NCI-H526 (cell line): ENCODE measurements around the gene ZNF488.

Source experiments
- DNase-seq, 2 experiments: peaks; one replicate each; lab custom pipeline; 2025; lab: John Stamatoyannopoulos, UW

ZNF488 gene

GRCh38 chr10:47366181-47366631 lies 17.9 kb downstream of the ZNF488 start:
- DNase-seq: no peak

GRCh38 chr10:47365431-47366180 lies 18.5 kb downstream of the ZNF488 start:
- DNase-seq: no peak

DNA sequence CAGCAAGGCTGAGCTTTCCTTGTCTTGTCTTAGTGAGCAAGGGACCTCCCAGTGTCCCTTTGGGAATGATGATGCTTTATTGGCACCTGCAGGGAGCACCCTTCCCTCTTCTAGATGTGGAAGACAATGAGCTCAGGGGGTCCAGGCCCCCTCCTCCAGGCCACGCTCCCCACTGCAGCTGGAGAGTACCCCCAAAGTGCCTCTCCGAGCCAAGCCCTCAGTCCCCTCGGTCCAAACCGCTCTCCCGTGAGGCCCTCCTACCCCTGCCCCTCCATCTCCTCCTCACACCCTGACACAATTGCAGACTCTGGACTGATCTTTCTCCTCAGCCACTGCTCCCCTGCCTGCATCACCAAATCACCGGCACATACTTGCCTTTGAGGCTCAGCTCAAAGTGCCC lies 19.2 kb downstream of the ZNF488 start:
- no peak for DNase-seq

GRCh38 chr10:47364366-47364765 lies 19.7 kb downstream of the ZNF488 start:
- peak; percentile 23 to 57 for DNase-seq

- no peak for DNase-seq
Measured at GRCh38 chr10:47363781-47364180, 20.3 kb downstream of the ZNF488 start.

GRCh38 chr10:47362199-47362598 lies 21.9 kb downstream of the ZNF488 start:
- DNase-seq: no peak

DNA sequence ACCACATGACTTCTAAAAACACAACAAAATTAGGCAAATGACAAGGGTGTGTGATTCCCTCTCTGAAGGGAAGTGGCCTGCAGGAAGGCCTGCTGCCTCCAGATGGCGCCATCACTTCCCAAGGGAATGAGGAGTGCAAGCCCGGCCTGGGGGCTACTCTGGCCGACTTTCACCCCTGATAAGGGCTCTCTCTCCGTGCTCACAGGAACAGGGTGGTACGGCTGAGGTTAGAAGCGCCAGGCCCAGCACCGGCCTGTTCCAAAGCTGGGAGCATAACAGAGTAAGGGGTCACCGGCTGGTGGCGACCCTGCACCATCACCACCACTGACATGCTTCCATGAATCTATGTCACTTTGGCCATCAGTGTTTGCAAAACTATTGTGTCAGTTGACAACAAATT lies 22.8 kb downstream of the ZNF488 start:
- peak in 1 of 2 experiments; percentile 44 for DNase-seq

GRCh38 chr10:47360419-47361040 lies 23.6 kb downstream of the ZNF488 start:
- no peak for DNase-seq

DNA sequence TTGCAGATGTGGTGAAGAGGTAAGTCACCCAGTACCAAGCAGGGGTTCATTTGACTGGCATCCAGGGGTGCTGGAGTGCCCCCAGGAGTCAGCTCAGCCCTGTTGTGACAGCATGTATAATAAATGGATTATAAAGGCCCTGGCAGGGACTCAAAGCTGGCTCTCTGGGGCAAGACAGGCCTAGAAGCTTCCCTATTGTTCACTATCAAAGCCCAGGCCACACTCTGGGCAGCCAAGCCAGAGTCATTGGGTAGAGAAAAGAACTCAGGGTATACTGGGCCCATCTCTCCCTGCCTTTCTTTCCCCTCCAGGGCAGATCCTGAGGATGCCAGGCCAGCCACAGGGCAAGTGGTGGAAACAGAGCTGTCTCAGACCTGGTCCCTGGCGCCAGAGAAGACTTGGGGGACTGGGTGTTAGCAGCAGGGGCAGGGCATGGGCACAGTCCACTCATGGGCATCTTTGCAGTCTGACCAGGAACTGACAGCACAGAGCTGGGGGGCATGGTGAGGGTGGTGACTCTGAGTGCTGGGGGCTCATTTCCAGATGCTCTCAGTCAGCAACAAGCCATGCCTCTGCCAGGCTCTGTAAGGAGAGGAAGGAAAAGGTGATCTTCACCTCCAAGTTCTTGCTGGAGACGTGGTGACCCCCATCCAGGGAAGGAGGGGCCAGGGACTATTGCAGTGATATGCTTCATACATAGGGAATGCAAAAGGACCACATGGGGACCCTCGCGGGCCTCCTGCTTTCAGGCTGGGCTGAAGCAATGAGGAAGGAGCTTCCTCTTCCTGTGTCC lies 24.3 kb downstream of the ZNF488 start:
- no peak for DNase-seq

DNA sequence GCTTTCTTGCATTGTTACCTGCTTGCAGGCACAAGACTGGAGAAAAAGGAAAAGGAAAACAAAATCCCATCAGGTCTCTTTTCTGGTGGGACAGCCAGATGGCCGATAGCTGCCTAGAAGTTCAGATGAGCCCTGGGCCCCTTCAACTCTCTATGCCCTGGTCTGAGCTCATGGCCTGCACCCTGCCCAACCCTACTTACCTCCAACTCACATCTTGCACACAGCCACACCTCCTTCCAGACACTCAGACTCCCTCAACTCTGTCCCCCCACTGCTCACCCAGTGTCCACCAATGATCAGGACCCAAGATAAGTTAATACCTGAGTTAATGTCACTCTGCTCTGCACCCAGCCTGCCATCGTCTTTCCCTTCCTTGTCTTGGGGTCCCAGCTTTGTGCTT lies 25.0 kb downstream of the ZNF488 start:
- no peak for DNase-seq

DNA sequence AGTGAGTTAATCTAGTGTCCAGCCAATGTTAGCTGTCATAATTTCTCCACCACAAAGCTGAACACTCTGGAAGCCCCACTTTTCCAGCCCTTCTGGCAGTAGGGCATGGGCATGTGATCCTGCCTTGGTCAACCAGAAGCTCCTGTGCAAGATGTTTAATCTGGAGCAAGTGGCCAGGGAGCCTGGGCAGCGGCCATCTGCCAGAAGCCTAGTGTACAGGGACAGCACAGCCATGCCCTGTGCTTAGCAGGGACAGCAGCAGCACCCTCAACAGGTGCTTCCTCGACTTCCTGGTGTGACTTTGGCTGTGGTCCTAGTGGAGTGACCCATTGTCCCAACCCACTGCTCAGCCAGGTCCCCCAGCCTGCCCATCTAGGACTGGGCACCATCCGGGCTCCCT lies 25.6 kb downstream of the ZNF488 start:
- no peak for DNase-seq

DNA sequence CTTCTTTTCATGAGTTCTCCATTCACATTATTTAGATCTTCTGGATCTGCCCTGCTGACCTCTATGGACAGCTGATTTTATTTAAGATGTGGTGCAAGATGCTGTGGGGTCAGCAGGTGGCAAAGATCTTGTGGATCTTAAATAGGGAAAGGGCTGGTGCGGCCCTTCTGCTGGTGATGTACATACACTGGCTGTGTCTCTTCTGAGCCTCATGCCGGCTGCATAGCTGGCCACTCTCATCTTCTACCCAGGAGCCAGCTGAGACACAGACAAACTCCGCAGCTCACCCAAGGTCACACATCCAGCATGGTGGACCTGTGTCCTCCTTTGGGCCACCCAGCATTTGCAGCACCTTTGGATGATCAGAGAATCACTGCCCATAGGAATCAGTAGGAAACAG lies 26.2 kb downstream of the ZNF488 start:
- DNase-seq: no peak

DNA sequence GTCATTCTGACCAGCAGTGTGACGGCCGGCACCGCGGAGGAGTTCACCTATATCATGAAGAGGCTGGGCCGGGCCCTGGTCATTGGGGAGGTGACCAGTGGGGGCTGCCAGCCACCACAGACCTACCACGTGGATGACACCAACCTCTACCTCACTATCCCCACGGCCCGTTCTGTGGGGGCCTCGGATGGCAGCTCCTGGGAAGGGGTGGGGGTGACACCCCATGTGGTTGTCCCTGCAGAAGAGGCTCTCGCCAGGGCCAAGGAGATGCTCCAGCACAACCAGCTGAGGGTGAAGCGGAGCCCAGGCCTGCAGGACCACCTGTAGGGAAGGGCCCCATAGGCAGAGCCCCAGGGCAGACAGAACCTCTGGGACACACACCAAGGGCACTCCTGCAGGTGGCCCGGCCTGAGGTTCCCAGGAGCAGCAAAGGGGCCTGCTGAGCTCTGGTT lies 26.9 kb downstream of the ZNF488 start:
- no peak for DNase-seq

DNA sequence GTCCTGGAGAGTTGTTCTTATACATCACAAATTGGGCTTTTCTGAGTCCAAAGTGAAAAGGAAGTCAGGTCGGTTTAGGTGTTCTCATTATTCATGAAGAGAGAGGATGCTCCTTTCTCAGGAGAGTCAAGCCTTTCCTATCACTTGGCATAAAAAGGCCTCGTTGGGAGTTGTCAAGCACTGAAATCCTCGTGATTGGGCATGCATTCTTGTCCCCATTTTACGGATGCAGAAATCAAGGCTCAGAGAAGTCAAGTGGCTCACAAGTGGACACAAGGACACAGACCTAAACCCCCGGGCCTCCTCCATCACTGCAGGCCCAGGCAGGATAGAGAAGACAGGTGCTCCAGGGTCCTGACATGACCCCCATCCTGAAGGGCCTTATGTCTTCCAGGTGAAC lies 27.4 kb downstream of the ZNF488 start:
- DNase-seq: no peak

DNA sequence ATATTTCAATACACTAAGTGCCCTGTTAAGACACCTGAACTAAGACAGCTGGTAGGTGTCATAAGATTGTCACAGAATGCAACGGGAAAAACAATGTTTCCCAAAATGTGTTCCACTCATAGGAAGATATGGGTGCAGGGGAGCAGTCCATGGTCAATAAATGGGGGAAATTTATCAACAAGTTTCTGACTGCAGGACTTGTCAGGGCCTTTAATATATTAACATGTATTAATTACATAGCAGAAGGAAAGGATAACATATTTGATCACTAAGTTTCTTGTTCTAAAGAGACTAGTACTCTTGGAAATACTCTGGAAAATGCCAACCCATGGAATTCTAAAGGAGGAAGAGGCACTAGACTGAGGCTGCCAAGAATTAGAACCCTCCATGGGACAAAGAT lies 29.2 kb downstream of the ZNF488 start:
- no peak for DNase-seq

DNA sequence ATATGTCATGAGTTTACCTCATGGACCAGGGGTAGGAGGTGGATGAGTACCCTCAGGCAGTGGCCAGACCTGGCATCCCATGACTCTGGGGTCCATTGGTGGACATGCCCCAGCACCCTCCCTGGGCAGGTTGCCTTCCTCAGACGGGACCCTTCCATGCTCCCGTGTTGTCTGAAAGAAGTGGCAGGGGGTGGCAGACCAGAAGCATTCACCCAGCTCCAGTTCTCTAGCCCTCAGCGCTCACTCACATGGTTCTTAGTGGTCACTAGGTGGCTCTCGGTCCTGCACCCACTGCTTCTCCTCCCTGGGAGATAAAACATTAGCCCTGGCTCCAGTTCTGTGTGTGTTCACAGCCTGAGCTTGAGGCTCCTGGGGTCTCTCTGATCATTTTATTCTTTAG lies 29.9 kb downstream of the ZNF488 start:
- DNase-seq: peak in 1 of 2 experiments; percentile 11

GRCh38 chr10:47353351-47353750 lies 30.7 kb downstream of the ZNF488 start:
- no peak for DNase-seq

- DNase-seq: no peak
Measured at GRCh38 chr10:47351899-47352815, 31.9 kb downstream of the ZNF488 start.

DNA sequence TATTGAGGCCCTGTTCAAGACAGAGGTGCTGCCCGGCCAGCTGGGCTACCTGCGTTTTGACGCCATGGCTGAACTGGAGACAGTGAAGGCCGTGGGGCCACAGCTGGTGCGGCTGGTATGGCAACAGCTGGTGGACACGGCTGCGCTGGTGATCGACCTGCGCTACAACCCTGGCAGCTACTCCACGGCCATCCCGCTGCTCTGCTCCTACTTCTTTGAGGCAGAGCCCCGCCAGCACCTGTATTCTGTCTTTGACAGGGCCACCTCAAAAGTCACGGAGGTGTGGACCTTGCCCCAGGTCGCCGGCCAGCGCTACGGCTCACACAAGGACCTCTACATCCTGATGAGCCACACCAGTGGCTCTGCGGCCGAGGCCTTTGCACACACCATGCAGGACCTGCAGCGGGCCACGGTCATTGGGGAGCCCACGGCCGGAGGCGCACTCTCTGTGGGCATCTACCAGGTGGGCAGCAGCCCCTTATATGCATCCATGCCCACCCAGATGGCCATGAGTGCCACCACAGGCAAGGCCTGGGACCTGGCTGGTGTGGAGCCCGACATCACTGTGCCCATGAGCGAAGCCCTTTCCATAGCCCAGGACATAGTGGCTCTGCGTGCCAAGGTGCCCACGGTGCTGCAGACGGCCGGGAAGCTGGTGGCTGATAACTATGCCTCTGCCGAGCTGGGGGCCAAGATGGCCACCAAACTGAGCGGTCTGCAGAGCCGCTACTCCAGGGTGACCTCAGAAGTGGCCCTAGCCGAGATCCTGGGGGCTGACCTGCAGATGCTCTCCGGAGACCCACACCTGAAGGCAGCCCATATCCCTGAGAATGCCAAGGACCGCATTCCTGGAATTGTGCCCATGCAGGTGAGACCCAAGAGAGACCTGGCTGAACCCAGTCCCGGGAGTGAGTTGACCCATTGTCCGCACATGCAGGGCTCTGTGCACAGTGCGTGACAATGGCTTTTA lies 33.1 kb downstream of the ZNF488 start:
- no peak for DNase-seq

GRCh38 chr10:47349941-47350371 lies 34.1 kb downstream of the ZNF488 start:
- DNase-seq: no peak
